ENCODE results near the gene C1RL. TPM values are rescaled to one million over a fixed set of nuclear protein-coding genes. Genes with fewer than 3 reads are reported as not detected.
A peak's percentile ranks its signal among the peaks of the same experiment; 100 is the strongest.

The C1RL gene
- total RNA-seq (21.0 TPM), polyA plus RNA-seq (10 to 100 TPM in 1 of 4 donors, 1 to 10 TPM in 3; 6.0 to 10.8 (median 7.8) TPM)

GRCh38 chr12:7108796-7109571 is at the start of gene C1RL:
Gene C1RL, minus strand, starts transcription at chr12:7109214. Its CDS starts 34 bp downstream, at chr12:7109180.
- Mint-ChIP-seq H3K27ac (peak within 1 kb of the TSS; percentile 92 to 94 (median 92)), H3K36me3 (peaks cover 10% of the 10 kb centered on the region), H3K9me3 (peaks cover 0 to 12% (median 4%) of the 10 kb centered on the region in 7 donors), H3K4me3 (peak within 1 kb of the TSS; percentile 93 to 98 (median 95)), H3K4me1 (peaks cover 26 to 75% (median 45%) of the 10 kb centered on the region in 4 donors), H3K27me3 (no peaks in the 10 kb centered on the region)
- Histone ChIP-seq H3K4me3 (ENCODE audit: low read depth, low read length) (peak within 1 kb of the TSS; percentile 82), H3K9me3 (ENCODE audit: control insufficient read depth in 2 of 2, low read length in 2 of 2) (peaks cover 7 to 10% of the 10 kb centered on the region in 2 experiments), H3K36me3 (ENCODE audit: control insufficient read depth, insufficient read depth, low read length) (peaks cover 10% of the 10 kb centered on the region), H3K27ac (ENCODE audit: insufficient read depth, low read length, poor library complexity, severe bottlenecking) (peak within 1 kb of the TSS; percentile 79), H3K27me3 (ENCODE audit: control insufficient read depth, insufficient read depth, low read length) (no peaks in the 10 kb centered on the region), H3K4me1 (ENCODE audit: control insufficient read depth, insufficient read depth, low read length, poor library complexity, severe bottlenecking) (peaks cover 21% of the 10 kb centered on the region)
- peak in 1 of 2 donors; percentile 26 for ATAC-seq (ENCODE audit: low read depth in 2 of 2)
- peak; percentile 65 to 79 (median 70) for DNase-seq

GRCh38 chr12:7157391-7157790 is 48.4 kb upstream of the C1RL start:
- Histone ChIP-seq H3K36me3 (ENCODE audit: control insufficient read depth, insufficient read depth, low read length) (peaks cover 26% of the 10 kb centered on the region), H3K27ac (ENCODE audit: insufficient read depth, low read length, poor library complexity, severe bottlenecking) (no peak overlapping the region), H3K4me3 (ENCODE audit: low read depth, low read length) (no peak overlapping the region), H3K4me1 (ENCODE audit: control insufficient read depth, insufficient read depth, low read length, poor library complexity, severe bottlenecking) (peaks cover 1% of the 10 kb centered on the region), H3K9me3 (ENCODE audit: control insufficient read depth in 2 of 2, low read length in 2 of 2) (no peaks in the 10 kb centered on the region), H3K27me3 (ENCODE audit: control insufficient read depth, insufficient read depth, low read length) (no peaks in the 10 kb centered on the region)
- H3K4me3 Mint-ChIP-seq = peak overlapping the region in 1 of 4 donors; percentile 44
- H3K27ac Mint-ChIP-seq = no peak overlapping the region
- H3K4me1 Mint-ChIP-seq = peaks cover 0 to 4% (median 2%) of the 10 kb centered on the region in 4 donors
- ATAC-seq (ENCODE audit: low read depth in 2 of 2) (no peak), DNase-seq (no peak)
- H3K36me3 Mint-ChIP-seq = peaks cover 24% of the 10 kb centered on the region
- no peaks in the 10 kb centered on the region for H3K9me3 Mint-ChIP-seq
- peaks cover 2% of the 10 kb centered on the region for H3K27me3 Mint-ChIP-seq

GRCh38 chr12:7156259-7157197 is 47.5 kb upstream of the C1RL start:
- H3K36me3 Mint-ChIP-seq = peaks cover 24% of the 10 kb centered on the region

GRCh38 chr12:7155471-7156034 is 46.5 kb upstream of the C1RL start:
- Histone ChIP-seq H3K4me3 (ENCODE audit: low read depth, low read length) (no peak overlapping the region), H3K9me3 (ENCODE audit: control insufficient read depth in 2 of 2, low read length in 2 of 2) (no peaks in the 10 kb centered on the region), H3K27ac (ENCODE audit: insufficient read depth, low read length, poor library complexity, severe bottlenecking) (no peak overlapping the region), H3K4me1 (ENCODE audit: control insufficient read depth, insufficient read depth, low read length, poor library complexity, severe bottlenecking) (no peaks in the 10 kb centered on the region), H3K27me3 (ENCODE audit: control insufficient read depth, insufficient read depth, low read length) (no peaks in the 10 kb centered on the region), H3K36me3 (ENCODE audit: control insufficient read depth, insufficient read depth, low read length) (peaks cover 38% of the 10 kb centered on the region)
- peaks cover 0 to 4% (median 1%) of the 10 kb centered on the region in 4 donors for H3K4me1 Mint-ChIP-seq
- H3K4me3 Mint-ChIP-seq = no peak overlapping the region
- H3K36me3 Mint-ChIP-seq = peaks cover 24% of the 10 kb centered on the region
- H3K27me3 Mint-ChIP-seq = no peaks in the 10 kb centered on the region
- no peaks in the 10 kb centered on the region for H3K9me3 Mint-ChIP-seq
- DNase-seq (no peak), ATAC-seq (ENCODE audit: low read depth in 2 of 2) (no peak)
- no peak overlapping the region for H3K27ac Mint-ChIP-seq

More at GRCh38 chr12:7156259-7157197, 47.5 kb upstream of the C1RL start:
- DNase-seq = no peak
- H3K4me1 ChIP-seq (ENCODE audit: control insufficient read depth, insufficient read depth, low read length, poor library complexity, severe bottlenecking) = no peaks in the 10 kb centered on the region
- no peaks in the 10 kb centered on the region for H3K27me3 ChIP-seq (ENCODE audit: control insufficient read depth, insufficient read depth, low read length)
- H3K9me3 ChIP-seq (ENCODE audit: control insufficient read depth in 2 of 2, low read length in 2 of 2) = no peaks in the 10 kb centered on the region
- no peak overlapping the region for H3K27ac ChIP-seq (ENCODE audit: insufficient read depth, low read length, poor library complexity, severe bottlenecking)
- Mint-ChIP-seq H3K27ac (no peak overlapping the region), H3K9me3 (no peaks in the 10 kb centered on the region), H3K27me3 (no peaks in the 10 kb centered on the region), H3K4me1 (peaks cover 0 to 4% (median 2%) of the 10 kb centered on the region in 4 donors), H3K4me3 (no peak overlapping the region)
- peaks cover 29% of the 10 kb centered on the region for H3K36me3 ChIP-seq (ENCODE audit: control insufficient read depth, insufficient read depth, low read length)
- no peak for ATAC-seq (ENCODE audit: low read depth in 2 of 2)
- no peak overlapping the region for H3K4me3 ChIP-seq (ENCODE audit: low read depth, low read length)

GRCh38 chr12:7154901-7155470 is 46.0 kb upstream of the C1RL start:
- no peaks in the 10 kb centered on the region for H3K27me3 Mint-ChIP-seq
- no peaks in the 10 kb centered on the region for H3K27me3 ChIP-seq (ENCODE audit: control insufficient read depth, insufficient read depth, low read length)
- peaks cover 0 to 4% (median 0%) of the 10 kb centered on the region in 4 donors for H3K4me1 Mint-ChIP-seq
- H3K9me3 Mint-ChIP-seq = no peaks in the 10 kb centered on the region
- DNase-seq = no peak
- no peaks in the 10 kb centered on the region for H3K9me3 ChIP-seq (ENCODE audit: control insufficient read depth in 2 of 2, low read length in 2 of 2)
- H3K36me3 Mint-ChIP-seq = peaks cover 25% of the 10 kb centered on the region
- H3K4me1 ChIP-seq (ENCODE audit: control insufficient read depth, insufficient read depth, low read length, poor library complexity, severe bottlenecking) = no peaks in the 10 kb centered on the region
- H3K36me3 ChIP-seq (ENCODE audit: control insufficient read depth, insufficient read depth, low read length) = peaks cover 44% of the 10 kb centered on the region
- H3K4me3 ChIP-seq (ENCODE audit: low read depth, low read length) = no peak overlapping the region
- H3K4me3 Mint-ChIP-seq = no peak overlapping the region
- H3K27ac Mint-ChIP-seq = peak overlapping the region in 1 of 3 donors; percentile 45
- no peak overlapping the region for H3K27ac ChIP-seq (ENCODE audit: insufficient read depth, low read length, poor library complexity, severe bottlenecking)
- no peak for ATAC-seq (ENCODE audit: low read depth in 2 of 2)

GRCh38 chr12:7154042-7154441 is 45.0 kb upstream of the C1RL start:
- DNase-seq = no peak
- Histone ChIP-seq H3K27me3 (ENCODE audit: control insufficient read depth, insufficient read depth, low read length) (no peaks in the 10 kb centered on the region), H3K9me3 (ENCODE audit: control insufficient read depth in 2 of 2, low read length in 2 of 2) (no peaks in the 10 kb centered on the region), H3K4me1 (ENCODE audit: control insufficient read depth, insufficient read depth, low read length, poor library complexity, severe bottlenecking) (no peaks in the 10 kb centered on the region), H3K36me3 (ENCODE audit: control insufficient read depth, insufficient read depth, low read length) (peaks cover 53% of the 10 kb centered on the region), H3K27ac (ENCODE audit: insufficient read depth, low read length, poor library complexity, severe bottlenecking) (no peak overlapping the region), H3K4me3 (ENCODE audit: low read depth, low read length) (no peak overlapping the region)
- Mint-ChIP-seq H3K4me1 (peaks cover 0 to 4% (median 0%) of the 10 kb centered on the region in 4 donors), H3K27ac (peak overlapping the region in 2 of 3 donors; percentile 31 to 76), H3K36me3 (peaks cover 29% of the 10 kb centered on the region), H3K4me3 (no peak overlapping the region), H3K27me3 (no peaks in the 10 kb centered on the region), H3K9me3 (no peaks in the 10 kb centered on the region)
- ATAC-seq (ENCODE audit: low read depth in 2 of 2) = no peak

GRCh38 chr12:7152818-7153217 is 43.8 kb upstream of the C1RL start:
- H3K4me1 ChIP-seq (ENCODE audit: control insufficient read depth, insufficient read depth, low read length, poor library complexity, severe bottlenecking) = no peaks in the 10 kb centered on the region
- Mint-ChIP-seq H3K4me3 (no peak overlapping the region), H3K36me3 (peaks cover 41% of the 10 kb centered on the region), H3K9me3 (no peaks in the 10 kb centered on the region), H3K4me1 (peaks cover 0 to 4% (median 0%) of the 10 kb centered on the region in 4 donors), H3K27ac (peak overlapping the region in 1 of 3 donors; percentile 66), H3K27me3 (no peaks in the 10 kb centered on the region)
- DNase-seq (no peak), ATAC-seq (ENCODE audit: low read depth in 2 of 2) (no peak)
- H3K36me3 ChIP-seq (ENCODE audit: control insufficient read depth, insufficient read depth, low read length) = peaks cover 61% of the 10 kb centered on the region
- H3K4me3 ChIP-seq (ENCODE audit: low read depth, low read length) = no peak overlapping the region
- no peaks in the 10 kb centered on the region for H3K27me3 ChIP-seq (ENCODE audit: control insufficient read depth, insufficient read depth, low read length)
- H3K27ac ChIP-seq (ENCODE audit: insufficient read depth, low read length, poor library complexity, severe bottlenecking) = no peak overlapping the region
- no peaks in the 10 kb centered on the region for H3K9me3 ChIP-seq (ENCODE audit: control insufficient read depth in 2 of 2, low read length in 2 of 2)
